NCI-H1092 (cell line): Measurements from ENCODE around the gene PLCH1.

ENCODE experiments used
- DNase-seq: peaks from one replicate; lab custom pipeline; 2025; lab: John Stamatoyannopoulos, UW

Gene PLCH1

GRCh38 chr3:155608228-155608920 lies 136.5 kb downstream of the PLCH1 start:
- no peak for DNase-seq

GRCh38 chr3:155607761-155608160 lies 137.1 kb downstream of the PLCH1 start:
- DNase-seq: no peak

GRCh38 chr3:155605571-155605970 lies 139.3 kb downstream of the PLCH1 start:
- DNase-seq: no peak

GRCh38 chr3:155604967-155605366 lies 139.9 kb downstream of the PLCH1 start:
- DNase-seq: no peak

- DNase-seq: no peak
Measured at GRCh38 chr3:155604126-155604525, 140.7 kb downstream of the PLCH1 start.

GRCh38 chr3:155603302-155603701 lies 141.6 kb downstream of the PLCH1 start:
- DNase-seq: no peak

- DNase-seq: no peak
Measured at GRCh38 chr3:155602307-155602706, 142.6 kb downstream of the PLCH1 start.

- no peak for DNase-seq
Measured at GRCh38 chr3:155598671-155599070, 146.2 kb downstream of the PLCH1 start.

GRCh38 chr3:155596615-155597014 lies 148.3 kb downstream of the PLCH1 start:
- DNase-seq: no peak

GRCh38 chr3:155595371-155595770 lies 149.5 kb downstream of the PLCH1 start:
- DNase-seq: no peak

- DNase-seq: no peak
Measured at GRCh38 chr3:155594526-155595187, 150.2 kb downstream of the PLCH1 start.

GRCh38 chr3:155587581-155587980 lies 157.3 kb downstream of the PLCH1 start:
- DNase-seq: no peak

GRCh38 chr3:155585384-155585783 lies 159.5 kb downstream of the PLCH1 start:
- DNase-seq: no peak

- no peak for DNase-seq
Measured at GRCh38 chr3:155581579-155581978, 163.3 kb downstream of the PLCH1 start.

GRCh38 chr3:155572085-155572484 lies 172.8 kb downstream of the PLCH1 start:
- DNase-seq: no peak

- no peak for DNase-seq
Measured at GRCh38 chr3:155568295-155568694, 176.6 kb downstream of the PLCH1 start.

GRCh38 chr3:155560594-155560993 lies 184.3 kb downstream of the PLCH1 start:
- DNase-seq: no peak

GRCh38 chr3:155560135-155560534 lies 184.7 kb downstream of the PLCH1 start:
- no peak for DNase-seq

GRCh38 chr3:155556531-155556930 lies 188.3 kb downstream of the PLCH1 start:
- DNase-seq: no peak

- DNase-seq: no peak
Measured at GRCh38 chr3:155555479-155556060, 189.3 kb downstream of the PLCH1 start.

- DNase-seq: no peak
Measured at GRCh38 chr3:155554777-155555451, 190.0 kb downstream of the PLCH1 start.

- DNase-seq: no peak
Measured at GRCh38 chr3:155553780-155554179, 191.1 kb downstream of the PLCH1 start.

- no peak for DNase-seq
Measured at GRCh38 chr3:155553326-155553725, 191.5 kb downstream of the PLCH1 start.
